IPS-18a (cell line): ENCODE data around the gene HIPK3.
"Not testable (repeated sequence)": the region's sequence is repeated elsewhere in the genome, so short reads cannot be mapped to it uniquely, and the experiment has no call there.

Experiments
- H3K27ac ChIP-seq: one replicate; pipeline ENCODE4 v1.5.1; 2013; ENCODE audit warnings: low read length
- H3K27me3 ChIP-seq: one replicate; pipeline ENCODE4 v1.6.1; 2013; ENCODE audit warnings: mild to moderate bottlenecking, low read length; ENCODE audit not compliant: control insufficient read depth, insufficient read depth
- H3K36me3 ChIP-seq: one replicate; pipeline ENCODE4 v1.6.1; 2013; ENCODE audit warnings: low read depth, low read length; ENCODE audit not compliant: control insufficient read depth
- H3K4me1 ChIP-seq: one replicate; pipeline ENCODE4 v1.6.1; 2013; ENCODE audit warnings: low read depth, low read length; ENCODE audit not compliant: control insufficient read depth
- H3K4me3 ChIP-seq: one replicate; pipeline ENCODE4 v1.5.1; 2013; ENCODE audit warnings: low read length
- H3K9ac ChIP-seq: one replicate; pipeline ENCODE4 v1.6.1; 2013; ENCODE audit warnings: mild to moderate bottlenecking, low read length, moderate library complexity
- H3K9me3 ChIP-seq: one replicate; pipeline ENCODE4 v1.6.1; 2013; ENCODE audit warnings: low read depth, low read length; ENCODE audit not compliant: control insufficient read depth

The HIPK3 gene

GRCh38 chr11:33257160-33257896, at the start of gene HIPK3:
Gene HIPK3, plus strand, starts transcription at chr11:33257381.
- Histone ChIP-seq H3K4me3 (peak within 1 kb of the TSS; percentile 97), H3K27ac (peak within 1 kb of the TSS; percentile 79), H3K9me3 (no peaks in the 10 kb centered on the region), H3K4me1 (peaks cover 14% of the 10 kb centered on the region), H3K27me3 (peaks cover 7% of the 10 kb centered on the region), H3K36me3 (no peaks in the 10 kb centered on the region), H3K9ac (peak within 1 kb of the TSS; percentile 94)

GRCh38 chr11:33207408-33207985, 49.7 kb upstream of the HIPK3 start:
- no peak overlapping the region for H3K4me3 ChIP-seq
- H3K27me3 ChIP-seq = no peaks in the 10 kb centered on the region
- H3K36me3 ChIP-seq = no peaks in the 10 kb centered on the region
- no peaks in the 10 kb centered on the region for H3K4me1 ChIP-seq
- H3K27ac ChIP-seq = no peak overlapping the region
- no peak overlapping the region for H3K9ac ChIP-seq
- no peaks in the 10 kb centered on the region for H3K9me3 ChIP-seq

- no peaks in the 10 kb centered on the region for H3K36me3 ChIP-seq
- H3K4me3 ChIP-seq = no peak overlapping the region
- H3K27ac ChIP-seq = no peak overlapping the region
- H3K27me3 ChIP-seq = no peaks in the 10 kb centered on the region
- H3K9me3 ChIP-seq = no peaks in the 10 kb centered on the region
- H3K4me1 ChIP-seq = no peaks in the 10 kb centered on the region
- no peak overlapping the region for H3K9ac ChIP-seq
Observed at GRCh38 chr11:33208150-33208549, 49.0 kb upstream of the HIPK3 start.

- Histone ChIP-seq H3K9ac (no peak overlapping the region), H3K27me3 (no peaks in the 10 kb centered on the region), H3K36me3 (no peaks in the 10 kb centered on the region), H3K27ac (no peak overlapping the region), H3K4me1 (no peaks in the 10 kb centered on the region), H3K4me3 (no peak overlapping the region), H3K9me3 (no peaks in the 10 kb centered on the region)
Observed at GRCh38 chr11:33211153-33211552, 46.0 kb upstream of the HIPK3 start.

GRCh38 chr11:33211580-33211979, 45.6 kb upstream of the HIPK3 start:
- Histone ChIP-seq H3K9me3 (no peaks in the 10 kb centered on the region), H3K4me3 (no peak overlapping the region), H3K27ac (no peak overlapping the region), H3K27me3 (no peaks in the 10 kb centered on the region), H3K36me3 (no peaks in the 10 kb centered on the region), H3K9ac (no peak overlapping the region), H3K4me1 (no peaks in the 10 kb centered on the region)

- Histone ChIP-seq H3K9ac (no peak overlapping the region), H3K36me3 (no peaks in the 10 kb centered on the region), H3K27me3 (no peaks in the 10 kb centered on the region), H3K4me1 (no peaks in the 10 kb centered on the region), H3K27ac (no peak overlapping the region), H3K9me3 (no peaks in the 10 kb centered on the region), H3K4me3 (no peak overlapping the region)
Observed at GRCh38 chr11:33214187-33214586, 43.0 kb upstream of the HIPK3 start.

- Histone ChIP-seq H3K9ac (no peak overlapping the region), H3K4me3 (no peak overlapping the region), H3K27ac (no peak overlapping the region)
Observed at GRCh38 chr11:33214767-33215166, 42.4 kb upstream of the HIPK3 start.

GRCh38 chr11:33216676-33217075, 40.5 kb upstream of the HIPK3 start:
- H3K27ac ChIP-seq, H3K27me3 ChIP-seq, H3K4me1 ChIP-seq, H3K9me3 ChIP-seq, H3K4me3 ChIP-seq, H3K36me3 ChIP-seq, H3K9ac ChIP-seq: not testable (repeated sequence)

More at GRCh38 chr11:33214767-33215166, 42.4 kb upstream of the HIPK3 start:
- Histone ChIP-seq H3K9me3 (no peaks in the 10 kb centered on the region), H3K4me1 (no peaks in the 10 kb centered on the region), H3K27me3 (no peaks in the 10 kb centered on the region), H3K36me3 (no peaks in the 10 kb centered on the region)

GRCh38 chr11:33222052-33222750, 35.0 kb upstream of the HIPK3 start:
- Histone ChIP-seq H3K27me3 (no peaks in the 10 kb centered on the region), H3K4me3 (no peak overlapping the region), H3K27ac (no peak overlapping the region), H3K9me3 (no peaks in the 10 kb centered on the region), H3K36me3 (no peaks in the 10 kb centered on the region), H3K4me1 (no peaks in the 10 kb centered on the region), H3K9ac (no peak overlapping the region)

- Histone ChIP-seq H3K9ac (no peak overlapping the region), H3K36me3 (no peaks in the 10 kb centered on the region), H3K27ac (no peak overlapping the region), H3K4me1 (no peaks in the 10 kb centered on the region), H3K4me3 (no peak overlapping the region), H3K9me3 (no peaks in the 10 kb centered on the region), H3K27me3 (no peaks in the 10 kb centered on the region)
Observed at GRCh38 chr11:33225371-33225770, 31.8 kb upstream of the HIPK3 start.

- Histone ChIP-seq H3K27ac (no peak overlapping the region), H3K9ac (no peak overlapping the region), H3K36me3 (no peaks in the 10 kb centered on the region), H3K9me3 (no peaks in the 10 kb centered on the region), H3K4me1 (no peaks in the 10 kb centered on the region), H3K4me3 (no peak overlapping the region), H3K27me3 (no peaks in the 10 kb centered on the region)
Observed at GRCh38 chr11:33227578-33228261, 29.5 kb upstream of the HIPK3 start.
